Measurements from ENCODE around the gene ST8SIA4.

The ST8SIA4 gene

GRCh38 chr5:100762108-100762507 lies 141.0 kb downstream of the ST8SIA4 start:
- H2AK5ac ChIP-seq (ENCODE audit: low read length): no peak overlapping the region
- no peak overlapping the region for H2BK120ac ChIP-seq (ENCODE audit: low read depth, low read length)
- H3K18ac ChIP-seq (ENCODE audit: low read length): no peak overlapping the region
- no peak overlapping the region for H3K9ac ChIP-seq (ENCODE audit: low read length)
- no peak overlapping the region for H3K27ac ChIP-seq (ENCODE audit: low read depth, low read length)
- H3K4me3 ChIP-seq (ENCODE audit: low read length): no peak overlapping the region
- DNase-seq: peak; percentile 59
- no peak overlapping the region for H3K4me2 ChIP-seq (ENCODE audit: low read length)
- H3K4me1 ChIP-seq (ENCODE audit: control insufficient read depth, low read depth, low read length): peaks cover 7% of the 10 kb centered on the region
- H3K79me1 ChIP-seq (ENCODE audit: low read length): no peaks in the 10 kb centered on the region
- H3K23ac ChIP-seq (ENCODE audit: low read length): no peak overlapping the region
- H4K8ac ChIP-seq (ENCODE audit: low read depth, low read length): no peak overlapping the region
- H3K4ac ChIP-seq (ENCODE audit: low read depth, low read length): no peak overlapping the region
- H2BK5ac ChIP-seq (ENCODE audit: low read length): no peak overlapping the region
- H3K79me2 ChIP-seq (ENCODE audit: control insufficient read depth, insufficient read depth, low read length): no peaks in the 10 kb centered on the region
- H3K36me3 ChIP-seq (ENCODE audit: control insufficient read depth, insufficient read depth, low read length): no peaks in the 10 kb centered on the region
- no peak overlapping the region for H2BK15ac ChIP-seq (replicated peaks; ENCODE audit: low read depth)
- H3K27me3 ChIP-seq (ENCODE audit: insufficient read depth, low read length, poor library complexity): no peaks in the 10 kb centered on the region
- no peak overlapping the region for H4K5ac ChIP-seq (ENCODE audit: low read length)
- H3K56ac ChIP-seq (ENCODE audit: low read length): no peak overlapping the region

- Histone ChIP-seq H3K56ac (ENCODE audit: low read length) (no peak overlapping the region), H3K4me1 (ENCODE audit: control insufficient read depth, low read depth, low read length) (peaks cover 7% of the 10 kb centered on the region), H2BK120ac (ENCODE audit: low read depth, low read length) (no peak overlapping the region), H3K79me1 (ENCODE audit: low read length) (no peaks in the 10 kb centered on the region), H4K8ac (ENCODE audit: low read depth, low read length) (no peak overlapping the region), H3K4ac (ENCODE audit: low read depth, low read length) (no peak overlapping the region), H3K4me3 (ENCODE audit: low read length) (no peak overlapping the region), H3K4me2 (ENCODE audit: low read length) (no peak overlapping the region), H3K79me2 (ENCODE audit: control insufficient read depth, insufficient read depth, low read length) (no peaks in the 10 kb centered on the region), H3K27ac (ENCODE audit: low read depth, low read length) (no peak overlapping the region), H2BK15ac (replicated peaks; ENCODE audit: low read depth) (no peak overlapping the region), H3K9ac (ENCODE audit: low read length) (no peak overlapping the region), H2BK5ac (ENCODE audit: low read length) (no peak overlapping the region), H3K36me3 (ENCODE audit: control insufficient read depth, insufficient read depth, low read length) (no peaks in the 10 kb centered on the region), H3K18ac (ENCODE audit: low read length) (no peak overlapping the region), H2AK5ac (ENCODE audit: low read length) (no peak overlapping the region), H4K5ac (ENCODE audit: low read length) (no peak overlapping the region), H3K27me3 (ENCODE audit: insufficient read depth, low read length, poor library complexity) (no peaks in the 10 kb centered on the region), H3K23ac (ENCODE audit: low read length) (no peak overlapping the region)
- DNase-seq: no peak
Observed at GRCh38 chr5:100761192-100761591, 141.9 kb downstream of the ST8SIA4 start.

- Histone ChIP-seq H3K79me1 (ENCODE audit: low read length) (no peaks in the 10 kb centered on the region), H3K4me1 (ENCODE audit: control insufficient read depth, low read depth, low read length) (peaks cover 7% of the 10 kb centered on the region), H3K4me3 (ENCODE audit: low read length) (no peak overlapping the region), H4K5ac (ENCODE audit: low read length) (no peak overlapping the region), H4K8ac (ENCODE audit: low read depth, low read length) (no peak overlapping the region), H2AK5ac (ENCODE audit: low read length) (no peak overlapping the region), H2BK120ac (ENCODE audit: low read depth, low read length) (no peak overlapping the region), H3K56ac (ENCODE audit: low read length) (no peak overlapping the region), H3K4ac (ENCODE audit: low read depth, low read length) (no peak overlapping the region), H3K36me3 (ENCODE audit: control insufficient read depth, insufficient read depth, low read length) (no peaks in the 10 kb centered on the region), H3K23ac (ENCODE audit: low read length) (no peak overlapping the region), H2BK15ac (replicated peaks; ENCODE audit: low read depth) (peak overlapping the region; percentile 12), H3K27ac (ENCODE audit: low read depth, low read length) (no peak overlapping the region), H3K4me2 (ENCODE audit: low read length) (no peak overlapping the region), H3K27me3 (ENCODE audit: insufficient read depth, low read length, poor library complexity) (no peaks in the 10 kb centered on the region), H3K9ac (ENCODE audit: low read length) (no peak overlapping the region), H3K18ac (ENCODE audit: low read length) (no peak overlapping the region), H3K79me2 (ENCODE audit: control insufficient read depth, insufficient read depth, low read length) (no peaks in the 10 kb centered on the region), H2BK5ac (ENCODE audit: low read length) (no peak overlapping the region)
- WGBS (ENCODE audit: extremely low coverage, insufficient coverage, low lambda C conversion rate): no CpG with 5 or more reads among the region's 1 CpG
- DNase-seq: no peak
Observed at GRCh38 chr5:100760688-100761087, 142.4 kb downstream of the ST8SIA4 start.

- no peak overlapping the region for H3K27ac ChIP-seq (ENCODE audit: low read depth, low read length)
- H3K4me1 ChIP-seq (ENCODE audit: control insufficient read depth, low read depth, low read length): peaks cover 7% of the 10 kb centered on the region
- no peak for DNase-seq
- H3K79me2 ChIP-seq (ENCODE audit: control insufficient read depth, insufficient read depth, low read length): no peaks in the 10 kb centered on the region
- H3K23ac ChIP-seq (ENCODE audit: low read length): no peak overlapping the region
- H4K5ac ChIP-seq (ENCODE audit: low read length): no peak overlapping the region
- H3K9ac ChIP-seq (ENCODE audit: low read length): no peak overlapping the region
- peak overlapping the region; percentile 58 for H2BK5ac ChIP-seq (ENCODE audit: low read length)
- no peaks in the 10 kb centered on the region for H3K27me3 ChIP-seq (ENCODE audit: insufficient read depth, low read length, poor library complexity)
- H3K4ac ChIP-seq (ENCODE audit: low read depth, low read length): no peak overlapping the region
- no peak overlapping the region for H3K4me2 ChIP-seq (ENCODE audit: low read length)
- peak overlapping the region; percentile 44 for H3K18ac ChIP-seq (ENCODE audit: low read length)
- no peak overlapping the region for H2BK15ac ChIP-seq (replicated peaks; ENCODE audit: low read depth)
- no peaks in the 10 kb centered on the region for H3K36me3 ChIP-seq (ENCODE audit: control insufficient read depth, insufficient read depth, low read length)
- no peak overlapping the region for H3K56ac ChIP-seq (ENCODE audit: low read length)
- H3K4me3 ChIP-seq (ENCODE audit: low read length): no peak overlapping the region
- peak overlapping the region; percentile 49 for H2BK120ac ChIP-seq (ENCODE audit: low read depth, low read length)
- no peaks in the 10 kb centered on the region for H3K79me1 ChIP-seq (ENCODE audit: low read length)
- WGBS (ENCODE audit: extremely low coverage, insufficient coverage, low lambda C conversion rate): no CpG with 5 or more reads among the region's 1 CpG
- H2AK5ac ChIP-seq (ENCODE audit: low read length): peak overlapping the region; percentile 72
- H4K8ac ChIP-seq (ENCODE audit: low read depth, low read length): no peak overlapping the region
Observed at GRCh38 chr5:100758780-100759179, 144.3 kb downstream of the ST8SIA4 start.

GRCh38 chr5:100758306-100758705 lies 144.8 kb downstream of the ST8SIA4 start:
- Histone ChIP-seq H3K23ac (ENCODE audit: low read length) (no peak overlapping the region), H2BK120ac (ENCODE audit: low read depth, low read length) (peak overlapping the region; percentile 49), H3K27me3 (ENCODE audit: insufficient read depth, low read length, poor library complexity) (no peaks in the 10 kb centered on the region), H3K18ac (ENCODE audit: low read length) (peak overlapping the region; percentile 68), H3K4me1 (ENCODE audit: control insufficient read depth, low read depth, low read length) (peaks cover 7% of the 10 kb centered on the region), H3K27ac (ENCODE audit: low read depth, low read length) (no peak overlapping the region), H3K9ac (ENCODE audit: low read length) (no peak overlapping the region), H4K8ac (ENCODE audit: low read depth, low read length) (no peak overlapping the region), H3K56ac (ENCODE audit: low read length) (peak overlapping the region; percentile 2), H4K5ac (ENCODE audit: low read length) (no peak overlapping the region), H2AK5ac (ENCODE audit: low read length) (peak overlapping the region; percentile 72), H3K79me1 (ENCODE audit: low read length) (no peaks in the 10 kb centered on the region), H3K79me2 (ENCODE audit: control insufficient read depth, insufficient read depth, low read length) (no peaks in the 10 kb centered on the region), H3K4me3 (ENCODE audit: low read length) (no peak overlapping the region), H2BK15ac (replicated peaks; ENCODE audit: low read depth) (no peak overlapping the region), H3K4ac (ENCODE audit: low read depth, low read length) (no peak overlapping the region), H2BK5ac (ENCODE audit: low read length) (peak overlapping the region; percentile 58), H3K36me3 (ENCODE audit: control insufficient read depth, insufficient read depth, low read length) (no peaks in the 10 kb centered on the region), H3K4me2 (ENCODE audit: low read length) (no peak overlapping the region)
- DNase-seq: no peak
- WGBS (ENCODE audit: extremely low coverage, insufficient coverage, low lambda C conversion rate): no CpG with 5 or more reads among the region's 5 CpGs

GRCh38 chr5:100757618-100758017 lies 145.5 kb downstream of the ST8SIA4 start:
- no peak overlapping the region for H3K27ac ChIP-seq (ENCODE audit: low read depth, low read length)
- H3K27me3 ChIP-seq (ENCODE audit: insufficient read depth, low read length, poor library complexity): no peaks in the 10 kb centered on the region
- H2BK15ac ChIP-seq (replicated peaks; ENCODE audit: low read depth): no peak overlapping the region
- no peaks in the 10 kb centered on the region for H3K79me1 ChIP-seq (ENCODE audit: low read length)
- H2BK5ac ChIP-seq (ENCODE audit: low read length): no peak overlapping the region
- no peaks in the 10 kb centered on the region for H3K79me2 ChIP-seq (ENCODE audit: control insufficient read depth, insufficient read depth, low read length)
- no peak overlapping the region for H2BK120ac ChIP-seq (ENCODE audit: low read depth, low read length)
- no peak overlapping the region for H2AK5ac ChIP-seq (ENCODE audit: low read length)
- peaks cover 7% of the 10 kb centered on the region for H3K4me1 ChIP-seq (ENCODE audit: control insufficient read depth, low read depth, low read length)
- no peak overlapping the region for H3K56ac ChIP-seq (ENCODE audit: low read length)
- WGBS (ENCODE audit: extremely low coverage, insufficient coverage, low lambda C conversion rate): no CpG with 5 or more reads among the region's 8 CpGs
- H3K23ac ChIP-seq (ENCODE audit: low read length): no peak overlapping the region
- no peak overlapping the region for H4K5ac ChIP-seq (ENCODE audit: low read length)
- H3K18ac ChIP-seq (ENCODE audit: low read length): no peak overlapping the region
- H3K4ac ChIP-seq (ENCODE audit: low read depth, low read length): no peak overlapping the region
- H3K9ac ChIP-seq (ENCODE audit: low read length): no peak overlapping the region
- DNase-seq: peak; percentile 88
- H3K4me2 ChIP-seq (ENCODE audit: low read length): no peak overlapping the region
- H4K8ac ChIP-seq (ENCODE audit: low read depth, low read length): no peak overlapping the region
- no peaks in the 10 kb centered on the region for H3K36me3 ChIP-seq (ENCODE audit: control insufficient read depth, insufficient read depth, low read length)
- H3K4me3 ChIP-seq (ENCODE audit: low read length): no peak overlapping the region
